Measurements from ENCODE around the gene SLC6A6. TPM values are rescaled to one million over a fixed set of nuclear protein-coding genes. Genes with fewer than 3 reads are reported as not detected.

SLC6A6 gene
- total RNA-seq, 4 donors from 2014 or later: 34.4 to 166 (median 55.2) TPM

DNA sequence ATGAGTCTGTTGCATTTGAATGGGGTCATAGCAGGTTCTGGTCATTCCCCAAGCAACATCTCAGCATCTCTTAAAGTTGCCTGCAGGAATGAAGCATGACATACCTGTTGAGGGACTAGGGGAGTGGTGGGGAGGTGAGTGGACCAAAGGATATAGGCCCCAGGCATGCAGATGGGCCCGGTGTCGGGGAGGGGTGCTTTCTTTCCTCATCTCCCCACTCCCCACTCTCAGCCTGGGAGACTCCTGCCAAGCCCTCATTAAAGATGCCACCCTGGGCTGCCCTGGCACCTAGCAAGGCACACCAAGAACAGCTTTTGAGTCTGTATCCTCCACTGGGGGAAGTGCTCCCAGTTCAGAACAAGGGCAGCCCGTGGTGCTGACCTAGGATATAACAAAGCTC is 83.6 kb downstream of the SLC6A6 start:
- 76 to 80% methylated on average over 3 of the region's 3 CpGs for WGBS, 2 donors
- H3K4me3 ChIP-seq (ENCODE audit: low read depth, poor library complexity, severe bottlenecking): no peak overlapping the region
- DNase-seq (ENCODE audit: low spot score in 2 of 2): no peak
- intact Hi-C loops (cut with DNase I; ENCODE audit: low total_unique reads): no loop called here
- TF ChIP-seq CTCF (IDR thresholded peaks at IDR 0.05) (no peak), POLR2A (IDR thresholded peaks at IDR 0.05) (no peak)

- TF ChIP-seq CTCF (IDR thresholded peaks at IDR 0.05) (no peak), POLR2A (IDR thresholded peaks at IDR 0.05) (no peak)
- intact Hi-C loops (cut with DNase I; ENCODE audit: low total_unique reads): no loop called here
- 69 to 84% methylated on average over 5 of the region's 5 CpGs for WGBS, 2 donors
- no peak for DNase-seq (ENCODE audit: low spot score in 2 of 2)
- H3K4me3 ChIP-seq (ENCODE audit: low read depth, poor library complexity, severe bottlenecking): no peak overlapping the region
These were observed 84.1 kb downstream of the SLC6A6 start for GRCh38 chr3:14486460-14486859.

DNA sequence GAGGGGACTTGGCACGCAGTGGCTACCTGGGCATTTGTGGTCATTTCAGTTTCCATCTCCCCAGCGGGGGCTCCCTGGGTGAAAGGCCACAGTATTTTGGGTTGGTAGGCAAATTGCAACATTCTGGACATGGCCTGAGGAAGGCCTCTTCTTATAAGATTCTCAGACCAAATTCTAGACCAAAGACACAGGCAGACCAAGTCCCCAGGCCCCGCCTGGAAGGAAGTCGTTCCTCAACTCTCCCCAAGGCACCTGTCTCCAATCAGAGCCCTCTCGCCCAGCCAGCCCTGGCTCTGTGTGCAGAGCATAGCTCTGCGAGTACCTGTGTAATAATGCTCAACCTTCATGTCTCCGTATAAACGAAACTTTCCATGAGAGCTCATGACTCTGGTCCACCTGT is 84.7 kb downstream of the SLC6A6 start:
- 88 to 89% methylated on average over 8 of the region's 8 CpGs for whole genome bisulfite sequencing, 2 donors
- H3K4me3 ChIP-seq (ENCODE audit: low read depth, poor library complexity, severe bottlenecking): no peak overlapping the region
- DNase-seq (ENCODE audit: low spot score in 2 of 2): no peak
- no peak for TF ChIP-seq POLR2A (IDR thresholded peaks at IDR 0.05)
- no peak for TF ChIP-seq CTCF (IDR thresholded peaks at IDR 0.05)
- intact Hi-C loops (cut with DNase I; ENCODE audit: low total_unique reads): no loop called here

DNA sequence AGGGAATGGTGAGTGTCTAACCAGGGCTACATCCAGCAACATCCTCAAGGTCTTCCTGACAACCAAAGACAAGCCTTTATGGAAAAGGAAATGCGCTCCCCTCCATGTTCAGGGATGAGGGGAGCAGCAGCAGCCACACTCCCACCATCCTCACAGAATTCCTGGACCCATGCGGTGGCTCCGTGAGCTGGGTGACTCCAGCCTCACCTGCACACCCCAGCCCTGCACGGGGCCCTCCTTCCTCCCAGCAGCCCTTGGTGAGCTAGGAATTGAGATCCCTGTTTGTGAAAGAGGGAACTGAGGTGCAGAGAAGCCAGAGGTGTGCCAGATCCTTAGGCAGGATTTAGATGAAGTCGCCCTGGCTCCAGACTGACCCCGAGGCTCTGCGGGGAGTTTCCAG is 85.4 kb downstream of the SLC6A6 start:
- intact Hi-C loops (cut with DNase I; ENCODE audit: low total_unique reads): no loop called here

DNA sequence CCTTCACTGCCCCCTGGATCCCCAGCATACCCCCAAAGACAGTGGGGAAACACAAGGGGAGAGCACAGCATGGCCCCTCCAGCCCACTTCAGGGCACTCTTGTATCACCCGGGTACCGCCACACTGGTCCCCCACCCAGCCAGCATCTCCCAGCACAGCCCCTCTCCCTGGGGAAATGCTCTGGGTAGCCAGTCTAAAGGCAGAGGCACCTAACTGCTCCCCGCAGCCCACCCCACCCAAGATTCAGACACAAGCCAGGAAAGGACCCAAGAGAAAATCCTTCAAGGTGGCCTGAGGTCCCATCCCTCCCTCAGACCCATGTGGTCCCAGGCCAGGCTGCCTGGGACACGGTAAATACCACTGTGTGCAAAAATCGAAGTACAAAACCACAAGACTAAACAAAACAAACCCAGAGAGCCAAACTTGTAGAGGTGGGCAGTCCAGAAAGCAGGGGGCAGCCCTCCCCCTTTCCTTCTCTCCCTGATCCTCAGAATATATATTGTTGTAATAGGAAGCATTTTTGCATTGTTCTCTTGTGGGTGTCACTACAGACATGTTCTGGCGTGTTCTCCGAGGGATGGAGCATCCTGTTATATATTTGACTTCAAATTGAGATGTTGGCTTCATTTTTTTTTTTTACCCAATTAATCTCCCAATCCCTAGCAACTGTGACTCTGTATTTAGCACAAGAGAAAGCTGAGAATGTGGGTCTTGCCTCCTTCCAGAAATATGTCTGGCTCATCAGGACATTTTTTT is 86.1 kb downstream of the SLC6A6 start:
- TF ChIP-seq CTCF (IDR thresholded peaks at IDR 0.05): no peak
- TF ChIP-seq POLR2A (IDR thresholded peaks at IDR 0.05): no peak
- DNase-seq (ENCODE audit: low spot score in 2 of 2): no peak
- intact Hi-C loops (cut with DNase I; ENCODE audit: low total_unique reads): no loop called here
- no peak overlapping the region for H3K4me3 ChIP-seq (ENCODE audit: low read depth, poor library complexity, severe bottlenecking)
- WGBS, 2 donors: 53 to 59% methylated on average over 7 of the region's 7 CpGs

More for the DNA sequence above, 85.4 kb downstream of the SLC6A6 start:
- no peak overlapping the region for H3K4me3 ChIP-seq (ENCODE audit: low read depth, poor library complexity, severe bottlenecking)
- 67 to 84% methylated on average over 7 of the region's 7 CpGs for WGBS, 2 donors
- no peak for DNase-seq (ENCODE audit: low spot score in 2 of 2)
- no peak for TF ChIP-seq POLR2A (IDR thresholded peaks at IDR 0.05)
- no peak for TF ChIP-seq CTCF (IDR thresholded peaks at IDR 0.05)

GRCh38 chr3:14489641-14490040 is 87.2 kb downstream of the SLC6A6 start:
- intact Hi-C loops (cut with DNase I; ENCODE audit: low total_unique reads): no loop called here
- WGBS, 2 donors: 91 to 92% methylated on average over 6 to 7 of the region's 7 CpGs
- H3K4me3 ChIP-seq (ENCODE audit: low read depth, poor library complexity, severe bottlenecking): no peak overlapping the region

More at GRCh38 chr3:14489641-14490040, 87.2 kb downstream of the SLC6A6 start:
- TF ChIP-seq CTCF (IDR thresholded peaks at IDR 0.05) (no peak), POLR2A (IDR thresholded peaks at IDR 0.05) (no peak)
- DNase-seq (ENCODE audit: low spot score in 2 of 2): no peak

All from lower leg skin (tissue), 4 donors.